GM12874 (cell line): ENCODE data around the gene TRIP11.

Experiments
- TF ChIP-seq, protein P1 (sequence below): IDR thresholded peaks from 2 replicates; pipeline ENCODE4 v1.5.1; 2011; ENCODE audit warnings: low read depth, mild to moderate bottlenecking, control low read depth, low read length, moderate library complexity; ENCODE audit not compliant: insufficient read depth

TRIP11 gene

DNA sequence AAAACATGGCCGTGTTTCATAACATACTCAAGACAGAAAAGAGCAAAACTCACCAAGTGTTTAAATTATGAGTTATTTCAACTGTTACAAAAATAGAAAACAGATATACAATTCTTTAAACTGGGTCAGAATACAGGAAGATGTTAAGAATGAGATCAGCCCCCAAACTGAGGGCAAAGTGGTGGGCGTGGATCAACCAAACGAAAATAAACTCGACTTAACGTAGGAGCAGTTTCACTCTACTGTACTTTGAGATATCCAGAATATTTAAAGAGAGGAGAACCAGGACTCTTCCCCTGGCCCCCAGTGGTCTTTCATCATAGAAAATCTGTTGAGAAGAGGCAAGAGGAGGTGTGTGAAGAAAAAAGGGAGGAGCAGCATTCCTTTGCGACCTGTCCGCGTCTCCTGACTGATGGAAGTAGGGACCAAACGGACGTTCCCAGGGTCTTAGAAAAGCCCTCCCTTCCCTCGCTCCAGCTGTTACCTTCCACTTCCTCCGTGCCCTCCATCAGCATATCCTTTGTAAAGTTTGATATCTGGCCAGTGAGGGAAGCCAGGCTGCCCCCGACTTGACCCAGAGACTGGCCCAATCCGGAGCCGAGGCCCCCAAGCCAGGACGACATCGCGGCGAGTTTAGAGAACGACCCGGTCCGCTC lies 668 bp downstream of the TRIP11 start:
- TF ChIP-seq, protein P1, sequence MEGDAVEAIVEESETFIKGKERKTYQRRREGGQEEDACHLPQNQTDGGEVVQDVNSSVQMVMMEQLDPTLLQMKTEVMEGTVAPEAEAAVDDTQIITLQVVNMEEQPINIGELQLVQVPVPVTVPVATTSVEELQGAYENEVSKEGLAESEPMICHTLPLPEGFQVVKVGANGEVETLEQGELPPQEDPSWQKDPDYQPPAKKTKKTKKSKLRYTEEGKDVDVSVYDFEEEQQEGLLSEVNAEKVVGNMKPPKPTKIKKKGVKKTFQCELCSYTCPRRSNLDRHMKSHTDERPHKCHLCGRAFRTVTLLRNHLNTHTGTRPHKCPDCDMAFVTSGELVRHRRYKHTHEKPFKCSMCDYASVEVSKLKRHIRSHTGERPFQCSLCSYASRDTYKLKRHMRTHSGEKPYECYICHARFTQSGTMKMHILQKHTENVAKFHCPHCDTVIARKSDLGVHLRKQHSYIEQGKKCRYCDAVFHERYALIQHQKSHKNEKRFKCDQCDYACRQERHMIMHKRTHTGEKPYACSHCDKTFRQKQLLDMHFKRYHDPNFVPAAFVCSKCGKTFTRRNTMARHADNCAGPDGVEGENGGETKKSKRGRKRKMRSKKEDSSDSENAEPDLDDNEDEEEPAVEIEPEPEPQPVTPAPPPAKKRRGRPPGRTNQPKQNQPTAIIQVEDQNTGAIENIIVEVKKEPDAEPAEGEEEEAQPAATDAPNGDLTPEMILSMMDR, result no peak

DNA sequence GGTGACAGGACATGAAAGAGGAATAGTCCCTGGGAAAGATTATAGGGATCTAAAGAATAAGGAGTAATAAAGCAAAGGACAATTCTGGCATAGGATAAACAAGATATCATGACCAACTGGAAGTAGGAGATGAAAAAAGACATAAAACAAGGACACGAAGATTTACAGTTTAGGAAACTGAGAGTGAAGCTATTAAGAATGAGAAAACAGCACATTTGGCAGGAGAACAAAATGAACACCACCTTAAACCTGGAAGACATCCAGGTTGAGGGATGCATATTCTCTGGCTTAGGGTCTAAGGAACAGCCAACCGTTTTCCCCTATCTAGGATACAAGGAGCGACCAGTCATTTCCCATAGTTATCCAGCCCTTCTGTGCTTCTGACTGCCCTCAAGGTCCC lies 1.9 kb downstream of the TRIP11 start:
- TF ChIP-seq, protein P1, result no peak

DNA sequence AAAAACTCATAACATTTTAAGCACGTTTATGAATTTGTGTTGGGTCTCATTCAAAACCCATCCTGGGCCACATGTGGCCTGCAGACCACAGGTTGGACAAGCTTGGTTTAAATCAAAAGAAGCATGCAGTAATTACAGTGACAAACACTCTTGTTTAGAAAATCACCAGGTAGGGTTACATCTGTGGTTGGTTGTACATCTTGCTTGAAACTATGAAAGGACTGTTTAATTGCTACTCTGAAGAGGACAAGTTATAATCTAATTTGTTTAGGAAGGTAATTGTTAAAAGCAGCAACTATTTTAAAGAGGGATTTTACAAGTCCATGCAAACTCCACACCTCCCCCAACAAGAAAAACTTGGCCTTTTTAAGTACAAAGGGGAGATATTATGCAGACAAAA lies 4.0 kb downstream of the TRIP11 start:
- TF ChIP-seq, protein P1, result no peak

DNA sequence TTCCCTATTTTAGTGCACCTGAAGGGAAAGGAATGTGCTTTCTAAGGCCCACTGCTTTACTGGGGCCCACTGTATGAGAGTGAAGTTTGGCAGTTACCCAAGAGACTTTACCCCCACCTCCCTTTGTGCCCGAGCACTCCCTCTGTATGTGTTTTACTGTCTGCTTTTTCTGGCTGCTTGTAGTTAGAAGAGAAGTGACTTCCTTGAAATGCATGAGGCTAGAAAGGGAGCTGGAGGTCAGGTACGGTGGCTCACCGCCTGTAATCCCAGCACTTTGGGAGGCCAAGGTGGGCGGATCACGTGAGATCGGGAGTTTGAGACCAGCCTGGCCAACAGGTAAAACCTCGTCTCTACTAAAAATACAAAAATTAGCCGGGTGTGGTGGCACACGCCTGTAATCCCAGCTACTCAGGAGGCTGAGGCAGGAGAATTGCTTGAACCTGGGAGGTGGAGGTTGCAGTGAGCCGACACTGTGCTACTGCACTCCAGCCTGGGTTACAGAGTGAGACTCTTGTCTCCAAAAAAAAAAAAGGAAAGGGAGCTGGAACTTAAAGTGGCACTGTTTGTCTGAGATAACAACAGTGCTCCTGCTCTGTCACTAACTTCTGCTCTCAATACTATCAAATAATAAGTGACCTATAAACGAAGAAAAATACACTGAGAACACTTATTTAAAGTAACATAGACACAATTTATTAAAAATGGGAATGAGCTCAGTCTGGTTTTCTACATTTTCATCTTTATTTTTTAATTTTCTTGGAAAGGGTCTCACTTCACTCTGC lies 5.8 kb downstream of the TRIP11 start:
- TF ChIP-seq, protein P1, result no peak

DNA sequence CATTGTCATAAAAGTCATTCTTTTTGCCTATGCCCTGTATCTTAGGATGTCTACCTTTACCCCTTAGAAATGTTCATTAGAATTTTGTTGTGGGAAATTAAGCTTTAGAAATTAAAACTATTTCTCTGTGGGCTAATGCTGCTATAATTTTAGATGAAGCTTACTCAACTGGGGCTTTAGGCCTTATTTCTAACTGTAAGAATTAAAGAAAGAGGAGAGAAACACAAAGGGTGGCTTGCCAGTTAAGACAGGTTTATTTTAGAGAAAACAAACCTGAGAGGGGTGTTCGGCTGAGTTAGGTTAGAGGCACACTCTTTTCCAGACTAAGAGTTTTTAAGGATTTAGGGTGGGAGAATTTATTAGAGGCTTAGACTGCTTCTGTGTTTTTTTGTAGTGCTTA lies 6.4 kb downstream of the TRIP11 start:
- TF ChIP-seq, protein P1, result no peak

DNA sequence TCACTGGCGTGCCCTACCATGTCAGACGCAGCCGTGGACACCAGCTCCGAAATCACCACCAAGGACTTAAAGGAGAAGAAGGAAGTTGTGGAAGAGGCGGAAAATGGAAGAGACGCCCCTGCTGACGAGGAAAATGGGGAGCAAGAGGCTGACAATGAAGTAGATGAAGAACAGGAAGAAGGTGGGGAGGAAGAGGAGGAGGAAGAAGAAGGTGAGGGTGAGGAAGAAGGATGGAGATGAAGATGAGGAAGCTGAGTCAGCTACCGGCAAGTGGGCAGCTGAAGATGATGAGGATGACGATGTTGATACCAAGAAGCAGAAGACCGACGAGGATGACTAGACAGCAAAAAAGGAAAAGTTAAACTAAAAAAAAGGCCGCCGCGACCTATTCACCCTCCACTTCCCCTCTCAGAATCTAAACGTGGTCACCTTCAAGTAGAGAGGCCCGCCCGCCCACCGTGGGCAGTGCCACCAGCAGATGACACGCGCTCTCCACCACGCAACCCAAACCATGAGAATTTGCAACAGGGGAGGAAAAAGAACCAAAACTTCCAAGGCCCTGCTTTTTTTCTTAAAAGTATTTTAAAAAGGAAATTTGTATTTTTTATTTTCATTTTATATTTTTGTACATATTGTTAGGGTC lies 13.2 kb downstream of the TRIP11 start:
- TF ChIP-seq, protein P1, result no peak

DNA sequence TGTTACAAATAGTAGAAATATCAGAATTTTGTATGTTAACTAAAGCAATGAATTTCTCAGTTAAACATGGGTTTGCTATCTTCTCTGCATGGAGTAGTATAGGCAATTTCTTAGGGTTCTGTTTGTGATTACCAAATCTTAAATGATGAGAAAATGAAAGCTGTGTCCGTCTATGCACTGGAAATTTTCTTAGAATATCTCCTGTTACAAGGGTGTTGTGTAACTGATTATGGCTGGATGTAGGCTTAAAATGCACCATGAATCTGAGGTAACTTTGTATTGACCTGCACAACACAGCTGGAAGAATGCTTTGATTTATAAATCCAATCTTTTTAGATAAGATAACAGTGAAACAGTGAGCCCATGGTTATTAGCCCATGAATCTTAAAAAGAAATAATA lies 17.8 kb downstream of the TRIP11 start:
- TF ChIP-seq, protein P1, result no peak
